Erythroblast (primary cell): ENCODE measurements around the gene FIGN.

ENCODE experiments used
- GATA1 ChIP-seq: IDR thresholded peaks from 2 replicates; pipeline ENCODE4 v1.6.1; 2011; ENCODE audit warnings: low read depth, mild to moderate bottlenecking, control low read depth, low read length, moderate library complexity
- POLR2A ChIP-seq: IDR thresholded peaks from 2 replicates; pipeline ENCODE4 v1.6.1; 2011; ENCODE audit warnings: mild to moderate bottlenecking, low read length

- TF ChIP-seq POLR2A (no peak), GATA1 (no peak)
Measured at GRCh38 chr2:163637871-163638270, 97.9 kb downstream of the FIGN start.
